DMS79 treated with DMSO at 0.1 percent for 48 hours (cell line): ENCODE results near the gene SAMD4A.

ENCODE experiments used
- DNase-seq: peaks from one replicate; lab custom pipeline; 2025; lab: John Stamatoyannopoulos, UW

Gene SAMD4A

GRCh38 chr14:54566410-54567223 lies at the start of gene SAMD4A:
Gene SAMD4A, plus strand, starts transcription at chr14:54567128. Its CDS starts 789 bp downstream, at chr14:54567917.
- peak; percentile 52 for DNase-seq

- DNase-seq, result no peak
Observed at GRCh38 chr14:54524410-54524809, 42.5 kb upstream of the SAMD4A start.

GRCh38 chr14:54528973-54529372 lies 38.0 kb upstream of the SAMD4A start:
- no peak for DNase-seq

- DNase-seq, result peak; percentile 10
Observed at GRCh38 chr14:54529811-54530210, 37.1 kb upstream of the SAMD4A start.

- DNase-seq, result no peak
Observed at GRCh38 chr14:54532111-54533012, 34.6 kb upstream of the SAMD4A start.

- no peak for DNase-seq
Observed at GRCh38 chr14:54533100-54533499, 33.8 kb upstream of the SAMD4A start.

- DNase-seq, result no peak
Observed at GRCh38 chr14:54535126-54535525, 31.8 kb upstream of the SAMD4A start.

GRCh38 chr14:54535646-54536045 lies 31.3 kb upstream of the SAMD4A start:
- DNase-seq, result no peak

- no peak for DNase-seq
Observed at GRCh38 chr14:54537651-54538050, 29.3 kb upstream of the SAMD4A start.

- no peak for DNase-seq
Observed at GRCh38 chr14:54538055-54538454, 28.9 kb upstream of the SAMD4A start.

GRCh38 chr14:54547583-54547982 lies 19.3 kb upstream of the SAMD4A start:
- DNase-seq, result no peak

GRCh38 chr14:54548491-54548890 lies 18.4 kb upstream of the SAMD4A start:
- DNase-seq, result peak; percentile 15

GRCh38 chr14:54549862-54550261 lies 17.1 kb upstream of the SAMD4A start:
- no peak for DNase-seq

GRCh38 chr14:54550514-54550913 lies 16.4 kb upstream of the SAMD4A start:
- no peak for DNase-seq

- DNase-seq, result no peak
Observed at GRCh38 chr14:54554401-54554800, 12.5 kb upstream of the SAMD4A start.

- no peak for DNase-seq
Observed at GRCh38 chr14:54555651-54556050, 11.3 kb upstream of the SAMD4A start.

- DNase-seq, result no peak
Observed at GRCh38 chr14:54556535-54556934, 10.4 kb upstream of the SAMD4A start.

GRCh38 chr14:54562334-54562733 lies 4.6 kb upstream of the SAMD4A start:
- DNase-seq, result no peak

- peak; percentile 75 for DNase-seq
Observed at GRCh38 chr14:54564071-54564867, 2.7 kb upstream of the SAMD4A start.

GRCh38 chr14:54564868-54565784 lies 1.8 kb upstream of the SAMD4A start:
- DNase-seq, result peak; percentile 75
